ENCODE data around the gene GINS1. TPM values are rescaled to one million over a fixed set of nuclear protein-coding genes. Genes with fewer than 3 reads are reported as not detected.

GINS1 gene
- total and polyA plus RNA-seq, 9 donors = 5.2 to 10.1 (median 7.8) TPM

GRCh38 chr20:25491446-25492038 is 84.1 kb downstream of the GINS1 start:
- Histone ChIP-seq H3K4me1 (ENCODE audit: control insufficient read depth, insufficient read depth, low read length) (no peaks in the 10 kb centered on the region), H3K27me3 (ENCODE audit: control insufficient read depth, insufficient read depth, low read length) (no peaks in the 10 kb centered on the region), H3K36me3 (ENCODE audit: control insufficient read depth, insufficient read depth, low read length) (peaks cover 41% of the 10 kb centered on the region), H3K4me3 (ENCODE audit: low read length) (no peak overlapping the region), H3K9me3 (replicated peaks; ENCODE audit: control insufficient read depth, low read depth, low read length) (no peaks in the 10 kb centered on the region), H3K27ac (ENCODE audit: low read length) (no peak overlapping the region)
- 84% methylated on average over 10 of the region's 12 CpGs for WGBS (ENCODE audit: insufficient coverage)
- no peak for DNase-seq

GRCh38 chr20:25493137-25493536 is 85.7 kb downstream of the GINS1 start:
- Histone ChIP-seq H3K9me3 (replicated peaks; ENCODE audit: control insufficient read depth, low read depth, low read length) (no peaks in the 10 kb centered on the region), H3K4me3 (ENCODE audit: low read length) (no peak overlapping the region), H3K27me3 (ENCODE audit: control insufficient read depth, insufficient read depth, low read length) (no peaks in the 10 kb centered on the region), H3K27ac (ENCODE audit: low read length) (no peak overlapping the region), H3K36me3 (ENCODE audit: control insufficient read depth, insufficient read depth, low read length) (peaks cover 40% of the 10 kb centered on the region), H3K4me1 (ENCODE audit: control insufficient read depth, insufficient read depth, low read length) (peaks cover 3% of the 10 kb centered on the region)
- 78% methylated on average over 7 of the region's 10 CpGs for WGBS (ENCODE audit: insufficient coverage)
- DNase-seq = no peak

- Histone ChIP-seq H3K4me3 (ENCODE audit: low read length) (no peak overlapping the region), H3K9me3 (replicated peaks; ENCODE audit: control insufficient read depth, low read depth, low read length) (no peaks in the 10 kb centered on the region), H3K27ac (ENCODE audit: low read length) (no peak overlapping the region), H3K27me3 (ENCODE audit: control insufficient read depth, insufficient read depth, low read length) (no peaks in the 10 kb centered on the region), H3K4me1 (ENCODE audit: control insufficient read depth, insufficient read depth, low read length) (peaks cover 3% of the 10 kb centered on the region), H3K36me3 (ENCODE audit: control insufficient read depth, insufficient read depth, low read length) (peaks cover 37% of the 10 kb centered on the region)
- WGBS (ENCODE audit: insufficient coverage) = 88% methylated on average over 9 of the region's 10 CpGs
- no peak for DNase-seq
These were observed 86.5 kb downstream of the GINS1 start for GRCh38 chr20:25493748-25494505.

- Histone ChIP-seq H3K27ac (ENCODE audit: low read length) (no peak overlapping the region), H3K4me3 (ENCODE audit: low read length) (no peak overlapping the region), H3K36me3 (ENCODE audit: control insufficient read depth, insufficient read depth, low read length) (peaks cover 37% of the 10 kb centered on the region), H3K27me3 (ENCODE audit: control insufficient read depth, insufficient read depth, low read length) (no peaks in the 10 kb centered on the region), H3K9me3 (replicated peaks; ENCODE audit: control insufficient read depth, low read depth, low read length) (no peaks in the 10 kb centered on the region), H3K4me1 (ENCODE audit: control insufficient read depth, insufficient read depth, low read length) (peaks cover 3% of the 10 kb centered on the region)
- no peak for DNase-seq
- WGBS (ENCODE audit: insufficient coverage) = 89% methylated on average over 13 of the region's 17 CpGs
These were observed 87.2 kb downstream of the GINS1 start for GRCh38 chr20:25494506-25495188.

- Histone ChIP-seq H3K27ac (ENCODE audit: low read length) (no peak overlapping the region), H3K9me3 (replicated peaks; ENCODE audit: control insufficient read depth, low read depth, low read length) (no peaks in the 10 kb centered on the region), H3K27me3 (ENCODE audit: control insufficient read depth, insufficient read depth, low read length) (no peaks in the 10 kb centered on the region), H3K36me3 (ENCODE audit: control insufficient read depth, insufficient read depth, low read length) (peaks cover 37% of the 10 kb centered on the region), H3K4me1 (ENCODE audit: control insufficient read depth, insufficient read depth, low read length) (peaks cover 3% of the 10 kb centered on the region), H3K4me3 (ENCODE audit: low read length) (no peak overlapping the region)
- 90% methylated on average over 18 of the region's 18 CpGs for WGBS (ENCODE audit: insufficient coverage)
- DNase-seq = no peak
These were observed 87.8 kb downstream of the GINS1 start for GRCh38 chr20:25495189-25495824.

- no peak overlapping the region for H3K4me3 ChIP-seq (ENCODE audit: low read length)
- DNase-seq = no peak
- H3K27ac ChIP-seq (ENCODE audit: low read length) = no peak overlapping the region
- peaks cover 3% of the 10 kb centered on the region for H3K4me1 ChIP-seq (ENCODE audit: control insufficient read depth, insufficient read depth, low read length)
- H3K9me3 ChIP-seq (replicated peaks; ENCODE audit: control insufficient read depth, low read depth, low read length) = no peaks in the 10 kb centered on the region
- H3K27me3 ChIP-seq (ENCODE audit: control insufficient read depth, insufficient read depth, low read length) = no peaks in the 10 kb centered on the region
- H3K36me3 ChIP-seq (ENCODE audit: control insufficient read depth, insufficient read depth, low read length) = peaks cover 42% of the 10 kb centered on the region
- WGBS (ENCODE audit: insufficient coverage) = 93% methylated on average over 11 of the region's 14 CpGs
These were observed 88.9 kb downstream of the GINS1 start for GRCh38 chr20:25496165-25496967.

- Histone ChIP-seq H3K36me3 (ENCODE audit: control insufficient read depth, insufficient read depth, low read length) (peaks cover 36% of the 10 kb centered on the region), H3K9me3 (replicated peaks; ENCODE audit: control insufficient read depth, low read depth, low read length) (no peaks in the 10 kb centered on the region), H3K27ac (ENCODE audit: low read length) (no peak overlapping the region), H3K4me3 (ENCODE audit: low read length) (no peak overlapping the region), H3K4me1 (ENCODE audit: control insufficient read depth, insufficient read depth, low read length) (peaks cover 3% of the 10 kb centered on the region), H3K27me3 (ENCODE audit: control insufficient read depth, insufficient read depth, low read length) (no peaks in the 10 kb centered on the region)
- no peak for DNase-seq
- WGBS (ENCODE audit: insufficient coverage) = 95% methylated on average over 6 of the region's 9 CpGs
These were observed 89.5 kb downstream of the GINS1 start for GRCh38 chr20:25496968-25497401.

DNA sequence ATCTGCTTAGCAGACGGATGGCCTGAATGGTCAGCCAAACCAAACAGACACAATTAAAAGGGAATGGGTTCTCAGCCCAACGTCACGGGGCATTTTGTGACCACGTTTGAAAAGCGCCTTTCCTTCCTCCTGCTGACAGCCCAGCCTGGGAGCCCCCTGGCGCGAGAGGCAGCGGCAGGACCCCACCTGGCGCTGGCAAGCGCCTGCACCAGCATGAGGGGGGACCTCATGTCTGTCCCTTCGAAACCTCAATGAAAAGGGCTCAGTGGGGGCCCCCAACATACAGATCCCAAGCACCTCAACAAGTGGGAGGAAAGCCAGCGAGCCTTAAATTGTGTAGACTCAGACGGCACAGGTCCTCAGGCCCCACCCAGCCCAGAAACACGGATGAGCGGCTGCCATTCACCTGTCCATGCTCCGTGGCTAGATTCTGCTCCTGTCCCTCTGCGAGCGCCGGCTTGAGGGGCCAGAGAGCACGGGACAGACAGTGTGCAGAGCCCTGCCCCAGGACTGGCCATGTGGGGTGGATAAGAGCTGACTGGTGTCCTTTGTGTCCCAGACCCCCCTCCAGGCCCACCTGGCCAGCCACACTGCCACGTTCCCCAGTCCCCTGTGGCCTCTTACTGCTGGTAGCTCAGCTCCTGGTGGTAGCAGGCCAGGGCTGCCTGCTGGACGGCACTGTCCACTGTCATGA is 90.3 kb downstream of the GINS1 start:
- Histone ChIP-seq H3K9me3 (replicated peaks; ENCODE audit: control insufficient read depth, low read depth, low read length) (no peaks in the 10 kb centered on the region), H3K36me3 (ENCODE audit: control insufficient read depth, insufficient read depth, low read length) (peaks cover 43% of the 10 kb centered on the region), H3K4me1 (ENCODE audit: control insufficient read depth, insufficient read depth, low read length) (peaks cover 3% of the 10 kb centered on the region), H3K27me3 (ENCODE audit: control insufficient read depth, insufficient read depth, low read length) (no peaks in the 10 kb centered on the region), H3K4me3 (ENCODE audit: low read length) (no peak overlapping the region), H3K27ac (ENCODE audit: low read length) (no peak overlapping the region)
- no peak for DNase-seq
- WGBS (ENCODE audit: insufficient coverage) = 83% methylated on average over 14 of the region's 22 CpGs
